GOT3 (cell line): ENCODE data around the gene ZNF423.

Source experiments
- DNase-seq: peaks from one replicate; lab custom pipeline; 2025; ENCODE audit warnings: mixed read lengths; lab: John Stamatoyannopoulos, UW

The ZNF423 gene

GRCh38 chr16:49552313-49552928 lies 303.5 kb downstream of the ZNF423 start:
- DNase-seq = no peak

GRCh38 chr16:49550666-49551065 lies 305.2 kb downstream of the ZNF423 start:
- no peak for DNase-seq

DNA sequence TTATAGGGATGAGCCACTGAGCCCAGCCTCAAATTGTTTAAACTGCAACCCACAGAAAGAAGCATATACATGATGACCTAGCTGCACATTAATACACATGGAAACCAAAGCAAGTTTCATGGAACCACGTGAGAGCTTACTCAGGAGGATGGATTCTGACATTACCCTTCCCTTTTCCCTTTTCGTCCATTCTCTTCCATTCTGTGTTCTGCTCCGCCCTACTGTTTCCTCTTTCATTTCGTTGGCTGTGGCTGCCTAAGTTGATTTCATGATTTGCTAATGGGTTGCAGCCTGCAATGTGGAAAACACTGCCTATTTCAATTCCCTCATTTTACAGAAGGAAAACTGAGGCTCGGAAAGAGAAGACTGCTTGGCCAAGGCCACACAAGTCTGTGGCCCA lies 305.8 kb downstream of the ZNF423 start:
- DNase-seq = no peak

- DNase-seq = no peak
Observed at GRCh38 chr16:49548325-49548970, 307.5 kb downstream of the ZNF423 start.

DNA sequence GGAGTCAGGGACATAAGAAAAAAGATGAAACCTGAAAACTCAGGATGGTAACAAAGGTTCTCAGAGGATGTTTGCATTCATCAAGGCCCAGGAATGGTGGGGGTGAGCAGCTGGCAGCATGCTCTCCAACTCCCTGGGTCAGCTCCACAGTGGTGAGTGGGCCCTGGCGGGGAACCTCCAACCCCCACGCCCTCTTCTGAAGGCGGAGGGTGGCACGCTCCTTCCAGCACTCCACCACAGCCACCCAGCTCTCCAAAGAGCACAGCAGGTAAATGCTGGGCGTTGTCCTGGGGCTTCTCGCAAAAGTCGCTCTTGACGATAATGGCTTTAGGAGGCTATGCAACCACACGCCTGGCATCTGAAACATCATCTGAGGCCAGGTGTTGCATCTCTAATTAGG lies 308.5 kb downstream of the ZNF423 start:
- no peak for DNase-seq

DNA sequence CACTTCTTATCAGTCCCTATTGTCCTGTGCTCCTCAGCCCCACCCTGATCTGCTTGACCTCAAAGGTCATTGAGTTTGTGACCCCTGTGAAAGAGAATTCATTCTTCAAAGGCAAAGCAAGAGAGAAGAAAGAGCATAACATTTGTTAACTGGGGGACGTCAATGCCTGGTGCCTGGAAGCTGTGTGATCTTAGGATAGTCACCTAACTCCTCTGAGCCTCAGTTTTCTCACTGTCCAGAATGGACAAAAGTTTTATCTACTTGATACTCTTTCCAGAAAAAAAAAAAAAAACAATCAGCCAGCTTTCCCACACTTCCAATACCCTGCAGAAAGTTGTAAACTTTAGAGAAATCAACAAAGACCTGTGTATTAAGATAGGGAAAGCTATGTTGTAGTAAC lies 309.2 kb downstream of the ZNF423 start:
- no peak for DNase-seq

GRCh38 chr16:49545741-49546448 lies 310.0 kb downstream of the ZNF423 start:
- no peak for DNase-seq

DNA sequence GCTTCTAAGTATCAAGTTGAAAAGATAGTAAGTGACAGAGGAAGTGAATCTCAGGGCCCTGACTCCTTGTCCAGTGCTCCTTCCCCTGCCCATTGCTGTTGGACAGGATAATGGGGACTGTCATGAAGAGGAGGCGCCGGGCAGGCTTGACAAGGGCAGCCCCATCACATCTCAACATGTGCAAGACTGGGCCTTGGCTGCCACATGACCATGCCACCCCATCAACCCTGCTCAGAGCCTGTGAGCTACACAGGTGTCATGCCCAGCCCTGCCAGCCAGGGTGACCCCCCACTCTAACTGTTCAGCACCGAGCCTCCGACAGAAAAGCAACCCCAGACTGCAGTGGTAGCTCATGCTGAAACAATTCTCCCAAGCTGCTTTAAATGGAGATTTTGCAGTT lies 310.7 kb downstream of the ZNF423 start:
- DNase-seq = no peak

GRCh38 chr16:49544828-49545227 lies 311.1 kb downstream of the ZNF423 start:
- DNase-seq = no peak

GRCh38 chr16:49543631-49543946 lies 312.3 kb downstream of the ZNF423 start:
- no peak for DNase-seq

- DNase-seq = no peak
Observed at GRCh38 chr16:49542946-49543630, 312.8 kb downstream of the ZNF423 start.

DNA sequence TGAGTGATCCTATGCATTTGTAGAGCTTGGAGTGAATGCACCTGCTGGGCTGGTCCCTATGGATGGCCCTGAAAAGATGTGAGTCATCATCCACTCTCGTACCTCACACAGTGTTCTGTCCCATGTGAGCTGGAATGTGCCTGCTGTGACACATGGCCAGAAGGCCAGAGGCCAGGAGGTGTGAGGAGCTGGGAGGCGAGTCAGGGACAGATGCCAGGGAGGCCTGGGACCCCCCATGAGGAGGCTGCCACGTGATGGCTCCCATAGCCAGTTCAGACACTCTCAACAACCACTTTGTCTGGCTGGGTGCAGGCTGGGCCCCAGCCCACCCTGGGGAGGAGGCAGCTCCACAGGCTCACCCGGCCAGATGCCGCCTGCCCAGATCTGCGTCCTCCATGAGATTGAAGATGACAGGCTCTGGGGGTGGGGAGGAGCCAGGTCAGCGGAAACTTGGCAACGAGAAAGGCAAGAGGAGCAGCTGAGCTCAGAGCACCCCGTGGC lies 313.5 kb downstream of the ZNF423 start:
- no peak for DNase-seq

DNA sequence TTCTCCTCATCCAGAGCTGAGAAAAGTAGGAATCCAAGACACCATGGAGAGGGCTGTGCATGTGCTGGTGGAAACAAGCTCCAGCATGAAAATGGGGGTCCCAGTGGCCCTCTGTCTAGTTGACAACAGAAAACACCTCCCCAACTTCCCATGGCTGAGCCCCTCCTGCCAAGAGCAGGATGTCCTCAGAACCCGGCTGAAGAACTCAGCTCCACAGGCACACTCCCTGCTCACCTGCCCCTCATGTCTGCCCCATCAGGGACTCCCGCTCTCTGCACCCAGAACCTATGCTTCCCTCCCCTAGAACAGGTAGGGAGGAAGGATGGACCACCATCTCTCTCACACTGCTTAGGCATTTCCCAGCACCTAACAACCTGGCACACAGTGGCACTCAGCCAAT lies 315.1 kb downstream of the ZNF423 start:
- DNase-seq = no peak

GRCh38 chr16:49539758-49540157 lies 316.2 kb downstream of the ZNF423 start:
- no peak for DNase-seq

DNA sequence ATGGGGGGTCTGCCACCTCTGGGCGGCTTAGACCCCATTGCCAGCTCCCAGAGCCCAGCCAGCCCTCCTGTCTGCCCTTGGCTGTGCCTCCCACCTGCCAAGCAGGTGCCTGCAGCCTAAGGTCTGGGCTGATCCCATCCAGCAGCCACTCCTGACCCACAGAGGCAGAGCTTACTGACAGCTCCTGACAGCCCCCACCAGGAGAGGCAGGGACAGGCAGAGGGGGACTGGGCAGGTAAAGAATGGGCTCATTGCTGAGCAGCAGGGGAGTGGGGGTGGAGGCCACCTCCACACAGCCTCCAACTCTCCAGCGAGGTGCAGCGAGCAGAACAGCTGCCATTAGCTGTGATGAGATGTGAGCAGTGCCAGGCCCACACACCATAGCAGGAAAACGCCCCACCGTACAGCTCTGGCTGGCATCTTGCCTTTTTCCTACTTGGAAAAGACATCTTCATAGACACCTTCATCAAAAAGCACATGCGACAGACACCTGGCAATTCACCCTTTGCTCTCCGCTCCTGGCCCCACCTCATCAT lies 317.9 kb downstream of the ZNF423 start:
- DNase-seq = no peak

- DNase-seq = no peak
Observed at GRCh38 chr16:49534901-49535610, 320.9 kb downstream of the ZNF423 start.

GRCh38 chr16:49533422-49533821 lies 322.5 kb downstream of the ZNF423 start:
- no peak for DNase-seq

DNA sequence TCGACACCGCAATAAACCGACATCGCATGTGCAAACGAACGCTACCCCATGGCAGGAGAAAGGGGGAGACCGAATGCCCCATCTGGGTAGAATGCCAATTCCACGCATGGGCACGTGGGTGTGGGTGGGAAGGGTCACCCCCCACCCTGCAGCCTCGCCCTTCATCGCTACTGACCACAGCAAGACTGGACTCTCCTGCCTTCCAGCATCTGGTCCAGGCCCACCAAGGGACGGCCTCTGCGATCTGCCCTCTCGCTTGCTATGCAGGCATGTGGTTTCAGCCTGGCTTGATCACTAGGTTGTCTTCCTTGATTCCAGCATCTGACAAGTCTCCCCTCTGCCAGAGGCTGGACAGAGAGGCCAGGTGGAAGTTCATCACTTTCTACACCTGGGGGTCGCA lies 323.0 kb downstream of the ZNF423 start:
- no peak for DNase-seq

GRCh38 chr16:49531931-49532840 lies 323.7 kb downstream of the ZNF423 start:
- DNase-seq = no peak

DNA sequence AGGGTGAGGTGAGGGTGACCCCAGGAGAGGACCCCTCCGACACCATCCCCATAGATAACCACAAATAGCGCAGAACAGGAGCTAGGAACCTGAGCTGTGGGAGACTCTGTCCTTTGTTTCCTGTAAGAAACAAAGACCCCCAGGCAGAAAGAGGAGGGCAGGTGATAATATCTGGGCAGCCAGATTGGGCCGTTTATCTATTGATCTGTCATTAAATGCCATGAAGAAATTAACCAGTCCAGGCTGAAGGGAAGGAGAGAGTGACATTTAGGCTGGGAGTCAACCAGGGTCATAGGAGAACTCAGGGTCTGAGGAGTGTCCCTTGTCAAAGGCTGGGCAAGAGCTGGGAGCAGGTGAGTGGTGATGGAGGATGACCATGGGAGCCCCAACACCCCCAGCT lies 324.5 kb downstream of the ZNF423 start:
- no peak for DNase-seq
